Endothelial cell of umbilical vein (primary cell): ENCODE data around the gene TMEM30B. TPM values are rescaled to one million over a fixed set of nuclear protein-coding genes. Genes with fewer than 3 reads are reported as not detected.

Experiments used
- BruUV-seq: library from RNA; stranded (reverse); fragments of 400-500 nt; replicated peaks from 2 replicates; lab custom pipeline; 2021; lab: Mats Ljungman, UMichigan
- CTCF ChIA-PET: fragments of 300-600, 350-600 bp; sonication (Branson Sonifier 250); formaldehyde crosslinking; loops from one replicate; lab custom pipeline; 2021; ENCODE audit warnings: antibody characterized with exemption, inconsistent platforms; lab: Charles Lee
- POLR2A ChIA-PET: fragments of 300-600, 350-600 bp; sonication (Branson Sonifier 250); formaldehyde crosslinking; loops from one replicate; lab custom pipeline; 2021; ENCODE audit warnings: antibody characterized with exemption, inconsistent platforms; lab: Charles Lee
- DNase-seq: peaks from one replicate; pipeline ENCODE4 v3.0.0-alpha.2; 2011; ENCODE audit warnings: low read depth, low spot score
- FAIRE-seq: peaks from 2 replicates; lab custom pipeline; 2011; peaks lifted over from hg19 to GRCh38; lab: Jason Lieb, UNC
- H2AFZ ChIP-seq: 2 replicates; pipeline ENCODE4 v1.6.0; 2012; ENCODE audit warnings: low read depth, low read length, control low read depth, inconsistent platforms
- H3K27ac ChIP-seq: 2 replicates; pipeline ENCODE4 v1.5.1; 2011; ENCODE audit warnings: low read depth, mild to moderate bottlenecking, control low read depth, low read length, moderate library complexity; ENCODE audit not compliant: insufficient read depth
- H3K27me3 ChIP-seq, 2 experiments: 2 replicates each; pipeline versions ENCODE4 v1.6.0 to v1.6.1; 2011; ENCODE audit warnings: low read length in 2 of 2, mixed read lengths in 1 of 2; ENCODE audit not compliant: control insufficient read depth in 2 of 2, insufficient read depth in 2 of 2
- H3K36me3 ChIP-seq, 2 experiments: 2 replicates in 1 of 2; 3 replicates in 1 of 2; pipeline ENCODE4 v1.5.1; 2011; ENCODE audit warnings: low read length in 2 of 2, mild to moderate bottlenecking in 1 of 2, moderate library complexity in 1 of 2; ENCODE audit not compliant: control insufficient read depth in 2 of 2, insufficient read depth in 2 of 2; ENCODE audit errors: extremely low read depth in 1 of 2
- H3K4me1 ChIP-seq: 3 replicates; pipeline ENCODE4 v1.5.1; 2011; ENCODE audit warnings: mild to moderate bottlenecking, low read length; ENCODE audit not compliant: control insufficient read depth, insufficient read depth; ENCODE audit errors: extremely low read depth
- H3K4me2 ChIP-seq: 2 replicates; pipeline ENCODE4 v1.6.1; 2011; ENCODE audit warnings: low read length, control low read depth, mixed read lengths; ENCODE audit not compliant: insufficient read depth
- H3K4me3 ChIP-seq, 3 experiments: fragments of 200-600 bp in 1 of 3; sonication (generic), shearing (Covaris generic) in 1 of 3; replicated peaks in 1 of 3; 2 replicates each; pipeline ENCODE4 v1.5.1; 2011 to 2016; ENCODE audit warnings: control low read depth in 3 of 3, low read length in 3 of 3, mild to moderate bottlenecking in 2 of 3, inconsistent platforms in 1 of 3, low read depth in 1 of 3, moderate library complexity in 1 of 3; ENCODE audit not compliant: insufficient read depth in 1 of 3
- H3K79me2 ChIP-seq: 2 replicates; pipeline ENCODE4 v1.6.0; 2012; ENCODE audit warnings: low read length, inconsistent platforms; ENCODE audit not compliant: control insufficient read depth, insufficient read depth
- H3K9ac ChIP-seq: replicated peaks from 2 replicates; pipeline ENCODE3; 2011; ENCODE audit warnings: low read length, control low read depth; ENCODE audit not compliant: insufficient read depth; ENCODE audit errors: extremely low read depth
- H3K9me1 ChIP-seq: replicated peaks from 3 replicates; pipeline ENCODE4 v1.6.0; 2011; ENCODE audit warnings: mild to moderate bottlenecking, low read length; ENCODE audit not compliant: control insufficient read depth, insufficient read depth; ENCODE audit errors: extremely low read depth
- H3K9me3 ChIP-seq: replicated peaks from 2 replicates; pipeline ENCODE4 v1.5.1; 2012; ENCODE audit warnings: low read length, inconsistent platforms; ENCODE audit not compliant: control insufficient read depth, insufficient read depth
- H4K20me1 ChIP-seq: replicated peaks from 2 replicates; pipeline ENCODE3; 2011; ENCODE audit warnings: mild to moderate bottlenecking, low read length; ENCODE audit not compliant: control insufficient read depth, insufficient read depth; ENCODE audit errors: extremely low read depth
- EZH2 ChIP-seq: IDR thresholded peaks from 2 replicates; pipeline ENCODE4 v1.6.1; 2012; ENCODE audit warnings: borderline replicate concordance, low read depth, mild to moderate bottlenecking, moderate library complexity, low read length, inconsistent platforms; ENCODE audit not compliant: severe bottlenecking
- FOS ChIP-seq: IDR thresholded peaks from 2 replicates; pipeline ENCODE4 v1.6.1; 2011; ENCODE audit warnings: mild to moderate bottlenecking, low read length, moderate library complexity, borderline replicate concordance; ENCODE audit not compliant: insufficient read depth
- GATA2 ChIP-seq: IDR thresholded peaks from 2 replicates; pipeline ENCODE4 v1.7.0; 2011; ENCODE audit warnings: low read depth, mild to moderate bottlenecking, moderate library complexity, mixed read lengths, low read length; ENCODE audit not compliant: insufficient read length, insufficient read depth
- JUN ChIP-seq: IDR thresholded peaks from 2 replicates; pipeline ENCODE4 v1.6.1; 2011; ENCODE audit warnings: borderline replicate concordance, low read depth; ENCODE audit not compliant: insufficient read length, insufficient read depth
- MYC ChIP-seq: IDR thresholded peaks from one replicate; pipeline ENCODE4 v1.6.1; 2011; ENCODE audit warnings: mild to moderate bottlenecking, low read depth, low read length
- POLR2A ChIP-seq: IDR thresholded peaks from 2 replicates; pipeline ENCODE4 v1.6.1; 2012; ENCODE audit warnings: low read depth, mild to moderate bottlenecking, control low read depth, low read length
- POLR2AphosphoS5 ChIP-seq: IDR thresholded peaks from 2 replicates; pipeline ENCODE4 v1.6.1; 2012; ENCODE audit warnings: low read depth, mild to moderate bottlenecking, control low read depth, low read length, moderate library complexity; ENCODE audit not compliant: insufficient read depth
- dilution Hi-C: fragments of 300-500 bp; cut with MboI; formaldehyde crosslinking; loops from one replicate; pipeline ENCODE4 v1.15.0; 2019; ENCODE audit warnings: low sequenced_read_pairs; ENCODE audit not compliant: extremely low pct_ligation_motif_present
- intact Hi-C: fragments of 100-400 bp; cut with micrococcal nuclease; formaldehyde crosslinking; loops from one replicate; pipeline ENCODE4 v1.10.0; 2022
- polyA plus RNA-seq, 4 experiments: library from polyadenylated mRNA; depleted of rRNA in 3 of 4; stranded (reverse) in 3 of 4; unstranded in 1 of 4; fragments of >200 nt; gene quantifications; 2 replicates each; pipeline versions ENCODE4 v1.2.1 to v1.2.3, GENCODE V29; 2011 to 2012; ENCODE audit warnings: missing spikeins in 1 of 4
- total RNA-seq: library from RNA; stranded (reverse); gene quantifications from 2 replicates; pipeline ENCODE4 v1.2.3, GENCODE V29; 2021
- TF ChIP-seq, protein P1 (sequence below): IDR thresholded peaks from 2 replicates; pipeline ENCODE4 v1.6.1; 2011; ENCODE audit not compliant: insufficient read depth, insufficient read length
- TF ChIP-seq, protein P2 (sequence below), 2 donors: IDR thresholded peaks; 1 replicate in 1 of 2; 2 replicates in 1 of 2; pipeline ENCODE4 v1.5.1; 2011; ENCODE audit warnings: low read length in 2 of 2, mild to moderate bottlenecking in 2 of 2, moderate library complexity in 2 of 2, control low read depth in 1 of 2, inconsistent platforms in 1 of 2, low read depth in 1 of 2; ENCODE audit not compliant: insufficient read depth in 1 of 2; ENCODE audit errors: extremely low read depth in 1 of 2

TMEM30B gene
- total and polyA plus RNA-seq, 2 donors (not counting 3 experiments of a cell fraction or from before 2014, with no cell fraction given) = 0.32 to 0.35 TPM

DNA sequence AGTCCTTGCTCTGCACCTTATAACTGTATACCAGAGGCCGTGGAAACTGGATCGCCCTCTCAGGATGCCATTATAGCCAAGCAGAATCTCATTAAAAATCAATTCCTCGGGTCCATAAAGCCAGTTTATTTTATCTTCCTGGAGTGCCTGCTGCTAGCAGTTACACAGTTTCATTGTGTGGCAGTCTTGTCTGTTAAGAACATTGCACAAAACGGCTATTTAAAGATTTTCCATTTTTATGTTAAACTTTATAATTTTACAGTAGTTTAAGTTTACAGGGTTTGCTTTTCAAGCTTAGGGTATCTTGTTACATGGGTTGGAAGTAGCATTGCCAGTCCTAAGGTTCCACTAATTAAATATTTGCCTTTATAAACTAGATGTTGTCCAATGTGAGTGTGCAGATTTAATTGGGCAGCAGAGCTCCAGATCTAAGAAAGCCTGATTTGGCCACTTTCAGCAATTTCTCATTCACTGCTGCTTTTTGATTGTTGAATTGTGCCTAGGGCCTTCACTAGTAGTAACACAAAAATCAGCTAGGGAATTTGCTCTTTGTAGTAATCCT lies 17.0 kb downstream of the TMEM30B start:
- POLR2A ChIA-PET = no interaction called here

More for the DNA sequence above, 17.0 kb downstream of the TMEM30B start:
- Histone ChIP-seq H3K9me3 (no peaks in the 10 kb centered on the region), H3K27me3 (peaks cover 12 to 15% of the 10 kb centered on the region in 2 experiments), H3K4me2 (no peak overlapping the region), H3K9me1 (no peaks in the 10 kb centered on the region), H2AFZ (no peak overlapping the region), H3K79me2 (no peaks in the 10 kb centered on the region), H3K9ac (no peak overlapping the region), H3K4me3 (no peak overlapping the region), H3K4me1 (peaks cover under 1% of the 10 kb centered on the region), H3K36me3 (no peaks in the 10 kb centered on the region), H3K27ac (no peak overlapping the region), H4K20me1 (no peaks in the 10 kb centered on the region)
- dilution Hi-C loops = loop anchor here (25.0 kb wide), 1 partner anchor 627 kb away; the partner anchor contains the start of gene SIX1
- DNase-seq (no peak), FAIRE-seq (no peak)
- intact Hi-C loops = no loop called here
- no TSS peak for BruUV-seq
- CTCF ChIA-PET = interaction anchor here (0.6 kb wide), 1 partner anchor 465 kb away, joined by 3 read pairs; no protein-coding TSS in a partner anchor
- no peak for TF ChIP-seq POLR2AphosphoS5
- TF ChIP-seq, protein P1, sequence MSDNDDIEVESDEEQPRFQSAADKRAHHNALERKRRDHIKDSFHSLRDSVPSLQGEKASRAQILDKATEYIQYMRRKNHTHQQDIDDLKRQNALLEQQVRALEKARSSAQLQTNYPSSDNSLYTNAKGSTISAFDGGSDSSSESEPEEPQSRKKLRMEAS = no peak
- no peak for TF ChIP-seq FOS
- TF ChIP-seq, protein P2, sequence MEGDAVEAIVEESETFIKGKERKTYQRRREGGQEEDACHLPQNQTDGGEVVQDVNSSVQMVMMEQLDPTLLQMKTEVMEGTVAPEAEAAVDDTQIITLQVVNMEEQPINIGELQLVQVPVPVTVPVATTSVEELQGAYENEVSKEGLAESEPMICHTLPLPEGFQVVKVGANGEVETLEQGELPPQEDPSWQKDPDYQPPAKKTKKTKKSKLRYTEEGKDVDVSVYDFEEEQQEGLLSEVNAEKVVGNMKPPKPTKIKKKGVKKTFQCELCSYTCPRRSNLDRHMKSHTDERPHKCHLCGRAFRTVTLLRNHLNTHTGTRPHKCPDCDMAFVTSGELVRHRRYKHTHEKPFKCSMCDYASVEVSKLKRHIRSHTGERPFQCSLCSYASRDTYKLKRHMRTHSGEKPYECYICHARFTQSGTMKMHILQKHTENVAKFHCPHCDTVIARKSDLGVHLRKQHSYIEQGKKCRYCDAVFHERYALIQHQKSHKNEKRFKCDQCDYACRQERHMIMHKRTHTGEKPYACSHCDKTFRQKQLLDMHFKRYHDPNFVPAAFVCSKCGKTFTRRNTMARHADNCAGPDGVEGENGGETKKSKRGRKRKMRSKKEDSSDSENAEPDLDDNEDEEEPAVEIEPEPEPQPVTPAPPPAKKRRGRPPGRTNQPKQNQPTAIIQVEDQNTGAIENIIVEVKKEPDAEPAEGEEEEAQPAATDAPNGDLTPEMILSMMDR (IDR thresholded peaks at IDR 0.05; ENCODE audit: extremely low read depth in 1 of 2, insufficient read depth in 1 of 2, low read depth in 1 of 2, low read length in 2 of 2) = no peak
- TF ChIP-seq JUN = no peak
- no peak for TF ChIP-seq MYC
- TF ChIP-seq POLR2A = no peak
- TF ChIP-seq GATA2 = no peak
- TF ChIP-seq EZH2 = no peak
